ENCODE data around the gene HTR4.

DNA sequence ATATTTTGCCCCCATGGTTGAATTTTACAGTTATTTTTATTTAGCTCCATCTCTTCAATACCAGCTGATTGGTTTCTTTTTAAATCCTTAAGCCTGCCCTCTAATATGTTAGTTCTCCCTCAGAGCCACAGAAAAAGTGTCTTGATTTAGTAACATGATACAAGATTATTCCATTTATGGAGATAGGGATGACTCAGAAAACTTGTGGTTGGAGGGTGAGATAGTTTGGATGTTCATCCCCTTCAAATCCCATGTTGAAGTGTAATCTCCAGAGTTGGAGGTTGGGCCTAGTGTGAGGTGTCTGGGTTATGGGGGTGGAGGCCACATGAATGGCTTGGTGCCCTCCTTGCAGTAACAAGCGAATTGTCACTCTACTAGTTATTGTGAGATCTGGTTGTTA lies 154.9 kb downstream of the HTR4 start:
- TF ChIP-seq, protein P1, sequence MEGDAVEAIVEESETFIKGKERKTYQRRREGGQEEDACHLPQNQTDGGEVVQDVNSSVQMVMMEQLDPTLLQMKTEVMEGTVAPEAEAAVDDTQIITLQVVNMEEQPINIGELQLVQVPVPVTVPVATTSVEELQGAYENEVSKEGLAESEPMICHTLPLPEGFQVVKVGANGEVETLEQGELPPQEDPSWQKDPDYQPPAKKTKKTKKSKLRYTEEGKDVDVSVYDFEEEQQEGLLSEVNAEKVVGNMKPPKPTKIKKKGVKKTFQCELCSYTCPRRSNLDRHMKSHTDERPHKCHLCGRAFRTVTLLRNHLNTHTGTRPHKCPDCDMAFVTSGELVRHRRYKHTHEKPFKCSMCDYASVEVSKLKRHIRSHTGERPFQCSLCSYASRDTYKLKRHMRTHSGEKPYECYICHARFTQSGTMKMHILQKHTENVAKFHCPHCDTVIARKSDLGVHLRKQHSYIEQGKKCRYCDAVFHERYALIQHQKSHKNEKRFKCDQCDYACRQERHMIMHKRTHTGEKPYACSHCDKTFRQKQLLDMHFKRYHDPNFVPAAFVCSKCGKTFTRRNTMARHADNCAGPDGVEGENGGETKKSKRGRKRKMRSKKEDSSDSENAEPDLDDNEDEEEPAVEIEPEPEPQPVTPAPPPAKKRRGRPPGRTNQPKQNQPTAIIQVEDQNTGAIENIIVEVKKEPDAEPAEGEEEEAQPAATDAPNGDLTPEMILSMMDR (IDR thresholded peaks at IDR 0.05; ENCODE audit: borderline replicate concordance, extremely low read depth, low read length, poor library complexity, severe bottlenecking): no peak
- no peak for TF ChIP-seq EZH2 (IDR thresholded peaks at IDR 0.05; ENCODE audit: borderline replicate concordance, low read depth, low read length, severe bottlenecking)
